GM19397 (cell line): ENCODE data around the gene TBC1D1.
"Not testable (repeated sequence)": the region's sequence is repeated elsewhere in the genome, so short reads cannot be mapped to it uniquely, and the experiment has no call there.

Experiments used
- ATAC-seq: cut with Tn5 transposase; IDR thresholded peaks from one replicate; pipeline ENCODE4 v1.9.1; 2021; ENCODE audit warnings: mild to moderate bottlenecking, moderate library complexity; ENCODE audit not compliant: unreplicated experiment

TBC1D1 gene

DNA sequence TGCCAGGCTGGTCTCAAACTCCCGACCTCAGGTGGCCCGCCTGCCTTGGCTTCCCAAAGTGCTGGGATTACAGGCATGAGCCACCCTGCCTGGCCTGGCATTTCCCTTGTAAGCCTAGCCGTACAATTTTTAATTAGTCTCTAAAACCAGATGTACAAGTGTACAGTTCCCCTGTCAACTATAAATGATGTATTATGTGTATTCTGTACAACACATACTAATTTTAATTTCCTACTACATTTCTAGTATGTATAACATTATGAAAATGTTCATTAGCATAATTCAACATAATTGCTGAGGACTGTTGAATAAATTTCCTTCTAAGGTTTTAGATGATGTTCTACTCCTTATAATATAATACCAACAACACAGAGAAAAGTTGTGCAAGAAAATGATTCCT is 27.8 kb downstream of the TBC1D1 start:
- ATAC-seq = no peak

GRCh38 chr4:37922328-37922727 is 31.4 kb downstream of the TBC1D1 start:
- no peak for ATAC-seq

DNA sequence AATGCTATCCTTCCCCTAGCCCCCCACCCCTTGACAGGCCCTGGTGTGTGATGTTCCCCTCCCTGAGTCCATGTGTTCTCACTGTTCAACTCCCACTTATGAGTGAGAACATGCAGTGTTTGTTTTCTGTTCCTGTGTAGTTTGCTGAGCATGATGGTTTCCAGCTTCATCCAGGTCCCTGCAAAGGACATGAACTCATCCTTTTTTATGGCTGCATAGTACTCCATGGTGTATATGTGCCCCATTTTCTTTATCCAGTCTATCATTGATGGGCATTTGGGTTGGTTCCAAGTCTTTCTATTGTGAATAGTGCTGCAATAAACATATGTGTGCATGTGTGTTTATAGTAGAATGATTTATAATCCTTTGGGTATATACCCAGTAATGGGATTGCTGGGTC is 32.2 kb downstream of the TBC1D1 start:
- not testable (repeated sequence) for ATAC-seq

DNA sequence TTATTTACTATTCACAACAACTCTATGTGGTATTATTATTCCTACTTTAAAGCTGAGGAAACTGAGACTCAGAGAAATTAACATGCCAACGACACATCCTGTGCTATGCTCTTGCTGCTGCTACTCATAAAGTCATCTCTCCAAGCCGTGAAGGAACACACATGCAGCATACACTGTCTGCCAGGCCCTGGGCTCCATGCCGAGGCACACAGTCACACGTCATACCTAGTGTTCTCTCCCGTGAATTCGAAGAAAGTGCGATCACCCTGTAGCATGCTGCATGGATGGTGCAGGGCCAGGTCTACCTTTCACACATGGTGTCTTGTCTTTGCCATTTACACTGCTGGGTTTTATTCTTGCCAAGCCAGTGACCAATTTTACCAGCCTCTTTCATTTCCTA is 34.1 kb downstream of the TBC1D1 start:
- ATAC-seq = no peak

DNA sequence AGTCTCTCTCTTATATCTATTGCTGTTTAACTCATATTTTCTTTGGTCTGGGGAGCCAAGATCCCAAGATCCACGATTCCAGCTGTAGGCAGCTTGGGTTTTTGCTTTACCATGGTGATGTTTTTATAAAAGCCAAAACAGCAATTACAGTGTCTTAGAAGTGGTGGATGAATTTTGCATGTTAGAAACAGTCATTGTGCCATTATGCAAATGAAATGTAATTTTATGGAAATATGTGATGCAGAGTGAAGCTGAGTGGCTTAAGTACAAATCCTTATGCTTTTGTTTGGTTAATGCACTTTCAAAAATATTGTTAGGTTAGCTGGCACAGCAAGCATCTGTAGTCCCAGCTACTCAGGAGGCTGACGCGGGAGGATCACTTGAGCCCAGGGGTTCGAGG is 36.5 kb downstream of the TBC1D1 start:
- no peak for ATAC-seq

- ATAC-seq = no peak
Observed at GRCh38 chr4:37928426-37929416, 37.8 kb downstream of the TBC1D1 start.

- no peak for ATAC-seq
Observed at GRCh38 chr4:37934096-37934495, 43.2 kb downstream of the TBC1D1 start.

- no peak for ATAC-seq
Observed at GRCh38 chr4:37934609-37935008, 43.7 kb downstream of the TBC1D1 start.

GRCh38 chr4:37935026-37935425 is 44.1 kb downstream of the TBC1D1 start:
- ATAC-seq = no peak

GRCh38 chr4:37936889-37937498 is 46.1 kb downstream of the TBC1D1 start:
- no peak for ATAC-seq

DNA sequence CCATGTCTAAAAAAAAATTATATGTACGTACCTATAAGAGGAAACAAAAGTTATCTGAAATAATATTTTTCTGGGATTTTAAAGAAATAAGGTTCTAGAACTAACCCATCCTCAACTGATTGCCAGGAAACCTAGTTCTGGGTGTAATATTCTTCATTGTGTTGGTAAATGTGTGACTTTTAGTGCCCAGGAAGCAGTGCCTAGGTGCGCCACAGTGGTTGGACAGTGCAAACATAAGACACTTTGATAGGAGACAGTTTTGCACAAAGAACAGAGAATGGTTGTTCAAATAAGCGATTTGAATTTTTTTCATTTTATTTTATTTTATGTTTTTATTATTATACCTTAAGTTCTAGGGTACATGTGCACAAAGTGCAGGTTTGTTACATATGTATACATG is 47.3 kb downstream of the TBC1D1 start:
- ATAC-seq = no peak

DNA sequence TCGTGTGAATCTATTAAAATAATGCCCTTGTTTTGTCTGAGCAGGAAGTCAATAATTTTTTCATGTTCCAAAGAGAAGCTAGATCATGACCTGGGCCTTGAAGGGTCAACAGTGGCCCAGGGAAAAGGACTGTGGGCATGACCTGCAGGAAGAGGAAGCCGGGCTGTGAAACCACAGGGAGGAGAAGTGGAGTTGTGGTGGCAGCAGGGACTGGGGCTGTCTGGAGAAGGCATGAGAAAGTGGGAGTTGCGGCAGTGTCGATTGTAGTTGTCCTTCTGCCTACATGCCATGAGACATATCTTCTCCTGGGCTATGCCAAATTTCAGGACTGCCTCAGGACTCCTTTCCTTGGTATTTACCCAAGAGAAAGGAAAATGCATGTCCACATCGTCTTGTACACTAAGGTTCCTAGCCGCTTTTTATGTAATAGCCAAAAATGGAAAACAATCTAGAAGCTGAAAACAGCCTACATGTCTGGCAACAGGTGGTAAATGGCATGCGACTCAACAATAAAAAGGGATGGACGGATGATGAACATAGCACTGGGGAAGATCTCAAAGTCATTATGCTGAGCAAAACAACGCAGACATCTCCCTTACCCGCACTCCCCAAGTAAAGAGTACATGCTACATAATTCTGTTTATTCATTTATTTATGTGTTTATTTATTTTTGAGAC is 55.8 kb downstream of the TBC1D1 start:
- no peak for ATAC-seq

GRCh38 chr4:37948542-37948941 is 57.7 kb downstream of the TBC1D1 start:
- no peak for ATAC-seq

DNA sequence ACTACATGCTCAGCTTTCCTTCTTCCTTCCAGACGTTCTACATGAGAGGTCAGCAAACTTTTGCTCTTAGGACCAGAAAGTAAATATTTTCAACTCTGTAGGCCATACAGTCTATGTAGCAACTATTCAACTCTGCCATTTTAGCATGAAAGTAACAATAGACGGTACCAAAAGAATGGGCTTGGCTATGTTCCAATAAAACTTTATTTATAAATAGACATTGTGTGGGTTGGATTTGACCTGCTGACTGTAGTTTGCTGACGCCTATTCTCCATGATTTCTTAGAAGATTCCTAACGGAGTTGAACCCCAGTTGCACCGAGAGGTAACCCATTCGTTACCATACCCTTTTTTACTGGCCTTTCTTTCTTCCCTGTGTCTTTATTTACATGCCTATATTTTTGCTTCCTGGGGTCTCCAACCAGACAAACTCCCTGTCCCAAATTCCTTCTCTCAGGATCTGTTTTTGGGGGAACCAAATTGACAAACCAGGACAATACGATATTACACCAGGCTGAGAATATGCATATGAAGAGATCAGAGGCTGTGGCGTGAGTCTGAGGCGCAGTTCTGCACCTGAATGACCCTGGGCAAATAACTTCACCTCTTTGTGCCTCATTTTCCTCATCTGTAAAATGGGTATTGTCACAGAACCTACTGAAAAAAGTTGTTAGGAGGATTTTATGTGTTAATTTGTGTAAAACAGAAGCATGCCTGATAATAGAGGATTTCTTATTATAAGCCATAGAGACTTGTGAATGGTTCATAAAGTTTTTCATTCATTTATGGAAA is 58.9 kb downstream of the TBC1D1 start:
- no peak for ATAC-seq

GRCh38 chr4:37951461-37952352 is 60.8 kb downstream of the TBC1D1 start:
- ATAC-seq = no peak

DNA sequence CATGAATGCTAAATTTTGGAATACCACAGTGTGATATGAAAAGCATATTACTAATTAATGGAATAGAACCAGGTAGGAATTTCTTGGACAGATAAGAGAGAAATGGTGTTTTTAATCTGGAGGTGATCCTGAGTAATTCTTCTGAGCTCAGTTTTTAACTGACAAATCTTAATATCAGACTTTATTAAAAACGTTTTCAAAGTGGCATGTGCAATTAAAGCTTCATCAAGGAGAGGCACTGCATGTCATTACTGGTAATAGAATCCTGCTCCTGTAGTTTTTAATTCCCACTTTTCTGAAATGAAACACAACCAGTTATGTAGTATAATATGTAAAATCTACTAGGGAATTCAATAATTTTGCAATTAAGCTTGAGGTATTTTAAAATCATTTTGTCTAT is 62.3 kb downstream of the TBC1D1 start:
- no peak for ATAC-seq

DNA sequence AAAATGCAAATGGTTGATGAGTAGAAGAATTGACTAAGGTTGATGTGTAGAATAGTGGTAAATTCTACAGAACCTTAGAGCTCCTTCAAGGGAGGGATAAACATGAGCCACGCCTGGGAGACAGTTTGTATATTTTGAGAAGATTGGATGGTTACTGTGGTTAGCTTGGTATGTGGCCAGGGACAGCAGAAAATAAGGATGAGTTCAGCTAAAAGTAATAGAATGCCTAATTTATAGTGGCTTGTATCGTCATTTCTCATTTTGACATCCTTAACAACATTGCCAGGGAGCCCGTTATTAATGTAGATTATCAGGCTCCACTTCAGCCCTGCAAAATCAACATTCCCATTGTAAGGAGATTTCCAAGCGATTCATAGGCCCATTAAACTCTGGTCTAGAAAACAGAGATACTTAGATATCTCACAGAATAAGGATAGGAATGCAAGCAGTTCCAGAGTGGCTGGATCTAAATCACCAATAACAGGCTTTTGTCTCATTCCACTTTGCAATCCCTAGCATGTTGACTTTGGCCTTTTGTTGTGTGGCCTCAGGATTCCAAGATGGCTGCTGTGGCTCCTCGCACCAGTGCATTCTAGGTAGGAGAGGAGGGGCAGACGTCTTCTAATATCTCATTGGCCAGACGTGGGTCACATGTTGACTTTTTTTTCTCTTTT is 62.9 kb downstream of the TBC1D1 start:
- ATAC-seq = no peak

- no peak for ATAC-seq
Observed at GRCh38 chr4:37956941-37957340, 66.1 kb downstream of the TBC1D1 start.

DNA sequence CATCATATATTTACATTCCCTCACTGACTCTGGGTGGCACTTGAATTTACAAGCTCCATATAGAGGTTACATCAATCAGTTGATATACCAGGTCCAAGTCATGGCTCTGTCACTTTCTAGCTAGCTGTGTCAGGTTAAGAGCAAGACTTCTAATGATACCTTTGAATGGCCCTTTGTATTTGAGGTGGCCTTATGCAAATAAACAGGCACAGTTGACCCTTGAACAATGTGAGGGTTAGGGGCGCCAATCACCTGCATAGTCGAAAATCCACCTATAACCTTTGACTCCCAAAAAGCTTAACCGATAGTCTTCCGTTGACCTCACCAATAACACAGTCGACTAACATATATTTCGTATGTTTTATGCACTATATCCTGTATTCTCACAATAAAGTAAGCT is 68.0 kb downstream of the TBC1D1 start:
- ATAC-seq = no peak
